Stimulated activated naive B cell treated with anti-CD40 and anti-IgM and Interleukin-4, amounts not matched to agents 10 μg/mL and 1 μg/mL and 100 μg/mL, for 72 hours (primary cell): ENCODE data around the gene SELENON.

Experiments
- ATAC-seq, 2 donors: fragments of 150-1000 bp; cut with Tn5 transposase; replicated peaks; 2 replicates each; pipeline ENCODE4 v1.10.0; 2021; ENCODE audit warnings: moderate library complexity in 1 of 2
- DNase-seq: peaks from one replicate; pipeline ENCODE4 v3.0.0; 2021
- H3K27ac Mint-ChIP-seq: one replicate; pipeline ENCODE4 v1.8.0; 2022; ENCODE audit warnings: mild to moderate bottlenecking, mixed read lengths
- H3K27me3 Mint-ChIP-seq, 2 donors: one replicate each; pipeline ENCODE4 v1.8.0; 2022; ENCODE audit warnings: mixed read lengths in 2 of 2
- H3K36me3 Mint-ChIP-seq, 2 donors: one replicate each; pipeline ENCODE4 v1.8.0; 2022; ENCODE audit warnings: mixed read lengths in 2 of 2, mild to moderate bottlenecking in 1 of 2
- H3K4me1 Mint-ChIP-seq, 2 donors: one replicate each; pipeline ENCODE4 v1.8.0; 2022; ENCODE audit warnings: mixed read lengths in 2 of 2, mild to moderate bottlenecking in 1 of 2
- H3K4me3 Mint-ChIP-seq, 2 donors: one replicate each; pipeline ENCODE4 v1.8.0; 2022; ENCODE audit warnings: mild to moderate bottlenecking in 2 of 2, mixed read lengths in 2 of 2, moderate library complexity in 1 of 2
- H3K9me3 Mint-ChIP-seq, 2 donors: one replicate each; pipeline ENCODE4 v1.8.0; 2022; ENCODE audit warnings: mixed read lengths in 2 of 2, mild to moderate bottlenecking in 1 of 2

The SELENON gene

GRCh38 chr1:25815208-25816111, 15.5 kb downstream of the SELENON start:
- ATAC-seq: no peak
- Mint-ChIP-seq H3K4me3 (no peak overlapping the region), H3K27ac (no peak overlapping the region), H3K27me3 (no peaks in the 10 kb centered on the region), H3K36me3 (peaks cover 4 to 7% of the 10 kb centered on the region in 2 donors), H3K4me1 (peaks cover 9 to 24% of the 10 kb centered on the region in 2 donors), H3K9me3 (no peaks in the 10 kb centered on the region)
- no peak for DNase-seq

GRCh38 chr1:25816112-25816718, 16.2 kb downstream of the SELENON start:
- H3K4me1 Mint-ChIP-seq: peaks cover 13 to 24% of the 10 kb centered on the region in 2 donors
- no peaks in the 10 kb centered on the region for H3K27me3 Mint-ChIP-seq
- H3K4me3 Mint-ChIP-seq: no peak overlapping the region
- no peaks in the 10 kb centered on the region for H3K9me3 Mint-ChIP-seq
- DNase-seq: no peak
- H3K27ac Mint-ChIP-seq: peak overlapping the region; percentile 37
- ATAC-seq: no peak
- H3K36me3 Mint-ChIP-seq: peaks cover 9 to 11% of the 10 kb centered on the region in 2 donors

GRCh38 chr1:25817840-25818501, 18.0 kb downstream of the SELENON start:
- DNase-seq (no peak), ATAC-seq (no peak)
- Mint-ChIP-seq H3K9me3 (no peaks in the 10 kb centered on the region), H3K4me3 (peak overlapping the region; percentile 47 to 97), H3K4me1 (peaks cover 21 to 31% of the 10 kb centered on the region in 2 donors), H3K36me3 (peaks cover 9 to 11% of the 10 kb centered on the region in 2 donors), H3K27me3 (no peaks in the 10 kb centered on the region), H3K27ac (no peak overlapping the region)

GRCh38 chr1:25818569-25818968, 18.6 kb downstream of the SELENON start:
- ATAC-seq: no peak
- peak overlapping the region; percentile 90 to 97 for H3K4me3 Mint-ChIP-seq
- no peaks in the 10 kb centered on the region for H3K9me3 Mint-ChIP-seq
- no peak for DNase-seq
- no peak overlapping the region for H3K27ac Mint-ChIP-seq
- H3K27me3 Mint-ChIP-seq: no peaks in the 10 kb centered on the region
- peaks cover 12 to 14% of the 10 kb centered on the region in 2 donors for H3K36me3 Mint-ChIP-seq
- peaks cover 23 to 31% of the 10 kb centered on the region in 2 donors for H3K4me1 Mint-ChIP-seq

GRCh38 chr1:25819491-25820246, 19.7 kb downstream of the SELENON start, which contains the start of gene MTFR1L:
MTFR1L (plus strand) TSS chr1:25819954; CDS start chr1:25823105, 3,151 bp downstream.
- Mint-ChIP-seq H3K4me3 (peak within 1 kb of the TSS; percentile 90 to 97), H3K4me1 (peaks cover 23 to 31% of the 10 kb centered on the region in 2 donors), H3K9me3 (no peaks in the 10 kb centered on the region), H3K27me3 (no peaks in the 10 kb centered on the region), H3K36me3 (peaks cover 11 to 16% of the 10 kb centered on the region in 2 donors), H3K27ac (peak within 1 kb of the TSS; percentile 97)
- peak; percentile 90 for DNase-seq
- ATAC-seq: peak; percentile 86 to 89

- ATAC-seq (peak; percentile 82 to 84), DNase-seq (peak; percentile 76)
- Mint-ChIP-seq H3K36me3 (peaks cover 7 to 10% of the 10 kb centered on the region in 2 donors), H3K9me3 (no peaks in the 10 kb centered on the region), H3K27me3 (no peaks in the 10 kb centered on the region), H3K4me1 (peaks cover 23 to 31% of the 10 kb centered on the region in 2 donors), H3K4me3 (peak overlapping the region; percentile 90 to 97), H3K27ac (peak overlapping the region; percentile 97)
Observed at GRCh38 chr1:25820247-25821111, 20.5 kb downstream of the SELENON start.

GRCh38 chr1:25821112-25821476, 21.1 kb downstream of the SELENON start:
- peak overlapping the region; percentile 97 for H3K27ac Mint-ChIP-seq
- DNase-seq (no peak), ATAC-seq (no peak)
- H3K9me3 Mint-ChIP-seq: no peaks in the 10 kb centered on the region
- H3K36me3 Mint-ChIP-seq: peaks cover 9 to 14% of the 10 kb centered on the region in 2 donors
- H3K27me3 Mint-ChIP-seq: no peaks in the 10 kb centered on the region
- peak overlapping the region; percentile 90 to 97 for H3K4me3 Mint-ChIP-seq
- peaks cover 23 to 31% of the 10 kb centered on the region in 2 donors for H3K4me1 Mint-ChIP-seq

- peak overlapping the region; percentile 44 for H3K27ac Mint-ChIP-seq
- DNase-seq: no peak
- ATAC-seq: no peak
Observed at GRCh38 chr1:25821630-25822091, 21.7 kb downstream of the SELENON start.

GRCh38 chr1:25825605-25826004, 25.6 kb downstream of the SELENON start:
- DNase-seq: no peak
- peaks cover 28 to 40% of the 10 kb centered on the region in 2 donors for H3K36me3 Mint-ChIP-seq
- no peak overlapping the region for H3K27ac Mint-ChIP-seq
- no peaks in the 10 kb centered on the region for H3K9me3 Mint-ChIP-seq
- H3K4me3 Mint-ChIP-seq: no peak overlapping the region
- H3K4me1 Mint-ChIP-seq: peaks cover 15 to 16% of the 10 kb centered on the region in 2 donors
- no peaks in the 10 kb centered on the region for H3K27me3 Mint-ChIP-seq
- ATAC-seq: no peak

More at GRCh38 chr1:25821630-25822091, 21.7 kb downstream of the SELENON start:
- Mint-ChIP-seq H3K36me3 (peaks cover 14 to 18% of the 10 kb centered on the region in 2 donors), H3K4me3 (peak overlapping the region; percentile 90 to 97), H3K9me3 (no peaks in the 10 kb centered on the region), H3K27me3 (no peaks in the 10 kb centered on the region), H3K4me1 (peaks cover 23 to 31% of the 10 kb centered on the region in 2 donors)

GRCh38 chr1:25826571-25826970, 26.6 kb downstream of the SELENON start:
- Mint-ChIP-seq H3K27ac (no peak overlapping the region), H3K9me3 (no peaks in the 10 kb centered on the region), H3K27me3 (no peaks in the 10 kb centered on the region), H3K36me3 (peaks cover 30 to 47% of the 10 kb centered on the region in 2 donors), H3K4me1 (peaks cover 13 to 15% of the 10 kb centered on the region in 2 donors), H3K4me3 (no peak overlapping the region)
- ATAC-seq: no peak
- no peak for DNase-seq

- ATAC-seq (no peak), DNase-seq (no peak)
- no peaks in the 10 kb centered on the region for H3K9me3 Mint-ChIP-seq
- no peaks in the 10 kb centered on the region for H3K27me3 Mint-ChIP-seq
- no peak overlapping the region for H3K27ac Mint-ChIP-seq
- H3K4me3 Mint-ChIP-seq: no peak overlapping the region
- peaks cover 28 to 57% of the 10 kb centered on the region in 2 donors for H3K36me3 Mint-ChIP-seq
- peaks cover 5 to 11% of the 10 kb centered on the region in 2 donors for H3K4me1 Mint-ChIP-seq
Observed at GRCh38 chr1:25828491-25828890, 28.5 kb downstream of the SELENON start.

GRCh38 chr1:25829046-25829445, 29.1 kb downstream of the SELENON start:
- H3K4me1 Mint-ChIP-seq: peaks cover 5 to 11% of the 10 kb centered on the region in 2 donors
- peaks cover 28 to 53% of the 10 kb centered on the region in 2 donors for H3K36me3 Mint-ChIP-seq
- no peaks in the 10 kb centered on the region for H3K9me3 Mint-ChIP-seq
- no peak for ATAC-seq
- no peak overlapping the region for H3K27ac Mint-ChIP-seq
- no peak for DNase-seq
- no peak overlapping the region for H3K4me3 Mint-ChIP-seq
- no peaks in the 10 kb centered on the region for H3K27me3 Mint-ChIP-seq
